Astrocyte of the spinal cord (primary cell): Measurements from ENCODE around the gene TSC1.

Source experiments
- DNase-seq: peaks from one replicate; pipeline ENCODE4 v3.0.0; 2011; ENCODE audit warnings: low read depth, low spot score
- H3K4me3 ChIP-seq: 2 replicates; pipeline ENCODE4 v1.5.1; 2011; ENCODE audit warnings: low read depth, mild to moderate bottlenecking, low read length, moderate library complexity
- CTCF ChIP-seq: IDR thresholded peaks from 2 replicates; pipeline ENCODE4 v1.5.1; 2012; ENCODE audit warnings: low read depth, mild to moderate bottlenecking, low read length, inconsistent platforms
- in situ Hi-C: cut with HindIII; loops from 2 replicates; pipeline ENCODE4 v1.10.0; 2017; ENCODE audit warnings: low sequenced_read_pairs

The TSC1 gene

GRCh38 chr9:132896264-132896663 is 48.2 kb downstream of the TSC1 start:
- no peak for DNase-seq

GRCh38 chr9:132894862-132895835 is 49.3 kb downstream of the TSC1 start:
- DNase-seq, result no peak
- in situ Hi-C loops, result no loop called here
- TF ChIP-seq CTCF, result no peak
- no peak overlapping the region for H3K4me3 ChIP-seq

More at GRCh38 chr9:132896264-132896663, 48.2 kb downstream of the TSC1 start:
- no peak overlapping the region for H3K4me3 ChIP-seq
- in situ Hi-C loops, result no loop called here
- TF ChIP-seq CTCF, result no peak

GRCh38 chr9:132894346-132894745 is 50.1 kb downstream of the TSC1 start:
- DNase-seq, result no peak
- TF ChIP-seq CTCF, result no peak
- in situ Hi-C loops, result no loop called here
- H3K4me3 ChIP-seq, result no peak overlapping the region

GRCh38 chr9:132892400-132892799 is 52.0 kb downstream of the TSC1 start:
- no peak for TF ChIP-seq CTCF
- in situ Hi-C loops, result no loop called here
- no peak for DNase-seq
- H3K4me3 ChIP-seq, result no peak overlapping the region

- H3K4me3 ChIP-seq, result no peak overlapping the region
- DNase-seq, result no peak
- TF ChIP-seq CTCF, result no peak
- in situ Hi-C loops, result no loop called here
Measured at GRCh38 chr9:132888151-132888550, 56.3 kb downstream of the TSC1 start.

GRCh38 chr9:132887181-132888120 is 57.0 kb downstream of the TSC1 start:
- DNase-seq, result no peak
- TF ChIP-seq CTCF, result no peak
- no peak overlapping the region for H3K4me3 ChIP-seq
- in situ Hi-C loops, result no loop called here
